Fibroblast of pulmonary artery (primary cell): Measurements from ENCODE around the gene MAP4K4.

Experiments used
- DNase-seq: peaks from one replicate; pipeline ENCODE4 v3.0.0-alpha.2; 2010; ENCODE audit warnings: low read depth
- H3K4me3 ChIP-seq: replicated peaks from 2 replicates; pipeline ENCODE4 v1.5.1; 2011; ENCODE audit warnings: low read depth, mild to moderate bottlenecking, control low read depth, low read length, moderate library complexity
- TF ChIP-seq, protein P1 (sequence below): IDR thresholded peaks from 2 replicates; pipeline ENCODE4 v1.5.1; 2011; ENCODE audit warnings: mild to moderate bottlenecking, control low read depth, low read length, inconsistent platforms; ENCODE audit errors: missing control alignments

MAP4K4 gene

DNA sequence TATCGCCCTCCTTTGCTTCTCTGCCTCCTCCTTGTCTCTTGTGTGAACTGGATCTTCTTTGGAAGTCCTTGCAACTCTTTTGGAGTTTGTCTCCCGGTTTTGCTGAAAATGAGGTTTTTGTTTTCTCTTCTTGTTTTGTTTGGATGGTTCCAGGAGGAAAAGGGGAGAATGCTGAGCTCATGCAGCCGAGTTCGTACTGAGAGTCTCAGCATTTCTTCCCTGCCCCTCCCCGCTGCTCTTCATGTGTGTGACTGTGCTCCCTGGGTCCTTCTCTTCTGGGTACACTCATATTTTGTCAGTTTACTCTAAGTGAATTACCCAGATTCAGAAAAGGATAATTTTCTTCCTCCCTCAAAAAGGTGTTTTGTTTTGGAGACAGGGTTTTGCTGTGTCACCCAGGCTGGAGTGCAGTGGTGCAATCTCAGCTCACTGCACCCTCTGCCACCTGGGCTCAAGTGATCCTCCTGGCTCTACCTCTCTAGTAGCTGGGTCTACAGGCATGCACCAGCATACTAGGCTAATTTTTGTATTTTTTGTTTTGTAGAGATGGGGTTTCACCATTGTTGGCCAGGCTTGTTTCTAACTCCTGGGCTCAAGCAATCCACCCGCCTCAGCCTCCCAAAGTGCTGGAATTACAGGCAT lies 151.4 kb downstream of the MAP4K4 start:
- TF ChIP-seq, protein P1, sequence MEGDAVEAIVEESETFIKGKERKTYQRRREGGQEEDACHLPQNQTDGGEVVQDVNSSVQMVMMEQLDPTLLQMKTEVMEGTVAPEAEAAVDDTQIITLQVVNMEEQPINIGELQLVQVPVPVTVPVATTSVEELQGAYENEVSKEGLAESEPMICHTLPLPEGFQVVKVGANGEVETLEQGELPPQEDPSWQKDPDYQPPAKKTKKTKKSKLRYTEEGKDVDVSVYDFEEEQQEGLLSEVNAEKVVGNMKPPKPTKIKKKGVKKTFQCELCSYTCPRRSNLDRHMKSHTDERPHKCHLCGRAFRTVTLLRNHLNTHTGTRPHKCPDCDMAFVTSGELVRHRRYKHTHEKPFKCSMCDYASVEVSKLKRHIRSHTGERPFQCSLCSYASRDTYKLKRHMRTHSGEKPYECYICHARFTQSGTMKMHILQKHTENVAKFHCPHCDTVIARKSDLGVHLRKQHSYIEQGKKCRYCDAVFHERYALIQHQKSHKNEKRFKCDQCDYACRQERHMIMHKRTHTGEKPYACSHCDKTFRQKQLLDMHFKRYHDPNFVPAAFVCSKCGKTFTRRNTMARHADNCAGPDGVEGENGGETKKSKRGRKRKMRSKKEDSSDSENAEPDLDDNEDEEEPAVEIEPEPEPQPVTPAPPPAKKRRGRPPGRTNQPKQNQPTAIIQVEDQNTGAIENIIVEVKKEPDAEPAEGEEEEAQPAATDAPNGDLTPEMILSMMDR = no peak
- DNase-seq = no peak
- no peak overlapping the region for H3K4me3 ChIP-seq

DNA sequence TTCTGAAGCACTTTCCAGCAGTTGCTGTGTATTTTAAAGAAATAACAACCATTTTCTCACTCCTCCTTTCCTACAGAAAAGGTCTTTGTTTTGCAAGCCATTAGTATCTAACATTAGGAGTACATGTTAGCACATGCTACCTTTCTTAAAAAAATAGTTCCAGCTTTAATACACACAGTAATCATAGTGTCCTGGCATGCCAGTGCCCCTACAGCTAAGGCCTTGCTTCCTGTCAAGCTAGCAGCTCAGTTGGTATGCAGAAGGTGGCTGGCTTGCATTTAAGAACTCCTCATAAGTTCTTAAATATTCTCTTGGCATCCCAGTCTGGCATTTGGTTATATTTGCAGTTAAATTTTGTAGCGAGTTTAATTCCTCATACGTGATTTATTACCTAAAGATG lies 152.9 kb downstream of the MAP4K4 start:
- H3K4me3 ChIP-seq = no peak overlapping the region
- TF ChIP-seq, protein P1 = no peak
- no peak for DNase-seq

DNA sequence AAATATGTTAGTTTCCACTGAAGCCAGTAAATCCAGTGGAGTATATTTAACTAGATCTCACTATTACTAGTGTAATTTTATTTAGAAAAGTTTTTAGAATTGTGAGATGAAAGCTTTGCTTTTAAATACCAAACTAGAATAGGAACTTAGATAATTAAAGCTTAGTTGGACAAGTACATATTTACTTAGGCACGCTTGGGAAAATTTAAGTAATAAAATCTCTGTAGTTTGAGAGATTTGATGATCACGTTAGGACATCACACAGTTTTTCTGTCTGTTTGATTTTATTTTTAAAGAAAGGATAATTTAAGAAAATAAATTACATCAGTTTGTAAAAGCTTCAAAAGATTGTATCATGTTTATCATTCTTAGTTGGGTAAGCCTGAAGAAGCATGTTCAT lies 153.5 kb downstream of the MAP4K4 start:
- TF ChIP-seq, protein P1 = no peak
- H3K4me3 ChIP-seq = no peak overlapping the region
- DNase-seq = no peak

DNA sequence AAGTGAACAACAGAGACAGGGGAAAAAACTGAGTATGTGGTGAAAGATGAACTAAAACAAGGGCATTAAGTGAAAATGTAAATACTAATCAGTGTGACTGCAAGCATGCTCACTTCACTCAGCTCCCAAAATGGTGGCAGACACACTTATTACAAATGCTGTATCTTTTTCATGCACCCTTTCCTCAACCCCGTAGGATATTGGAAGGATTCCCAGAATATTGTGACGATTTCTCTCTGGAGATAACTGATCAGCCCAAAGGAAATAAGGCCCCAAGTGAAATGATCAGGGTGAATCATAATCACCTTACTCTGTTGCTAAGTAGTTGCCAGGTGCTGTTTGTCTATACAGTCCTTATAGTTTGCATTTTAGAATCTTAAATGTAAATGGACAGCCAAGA lies 155.3 kb downstream of the MAP4K4 start:
- DNase-seq = peak; percentile 48
- H3K4me3 ChIP-seq = no peak overlapping the region
- TF ChIP-seq, protein P1 = no peak

DNA sequence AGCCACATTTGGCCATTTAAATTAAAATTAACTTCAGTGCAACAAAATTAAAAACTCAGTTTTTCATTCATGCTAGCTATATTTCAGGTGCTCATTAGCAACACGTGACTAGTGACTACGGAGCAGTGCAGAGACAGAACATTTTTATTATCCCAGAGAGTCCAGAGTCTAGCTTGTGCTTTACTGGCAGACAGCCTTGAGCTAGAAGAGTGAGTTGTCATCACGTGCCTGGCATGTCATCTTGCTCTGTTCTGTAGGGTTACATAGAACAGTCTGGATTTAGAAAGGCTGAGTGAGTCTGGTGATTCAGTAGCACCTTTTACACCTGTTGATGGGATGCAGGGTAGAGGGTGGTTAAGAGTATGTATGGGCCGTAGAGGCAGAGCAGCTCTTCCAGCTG lies 157.4 kb downstream of the MAP4K4 start:
- H3K4me3 ChIP-seq = no peak overlapping the region
- TF ChIP-seq, protein P1 = no peak
- DNase-seq = no peak

DNA sequence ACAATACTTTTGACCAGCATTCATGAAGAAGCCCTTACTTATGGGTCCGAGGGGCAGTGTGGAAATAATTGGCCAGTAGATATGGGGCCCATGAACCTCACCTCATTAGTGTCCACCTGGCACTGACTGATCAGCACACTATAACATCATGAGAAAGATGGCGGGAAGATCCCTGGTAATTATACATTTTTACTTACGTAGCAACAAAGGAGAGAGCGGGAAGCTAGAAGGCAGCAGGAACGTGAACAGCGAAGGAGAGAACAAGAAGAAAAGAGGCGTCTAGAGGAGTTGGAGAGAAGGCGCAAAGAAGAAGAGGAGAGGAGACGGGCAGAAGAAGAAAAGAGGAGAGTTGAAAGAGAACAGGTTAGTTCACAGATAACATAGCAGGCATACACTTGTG lies 158.3 kb downstream of the MAP4K4 start:
- DNase-seq = no peak
- no peak overlapping the region for H3K4me3 ChIP-seq
- TF ChIP-seq, protein P1 = no peak

DNA sequence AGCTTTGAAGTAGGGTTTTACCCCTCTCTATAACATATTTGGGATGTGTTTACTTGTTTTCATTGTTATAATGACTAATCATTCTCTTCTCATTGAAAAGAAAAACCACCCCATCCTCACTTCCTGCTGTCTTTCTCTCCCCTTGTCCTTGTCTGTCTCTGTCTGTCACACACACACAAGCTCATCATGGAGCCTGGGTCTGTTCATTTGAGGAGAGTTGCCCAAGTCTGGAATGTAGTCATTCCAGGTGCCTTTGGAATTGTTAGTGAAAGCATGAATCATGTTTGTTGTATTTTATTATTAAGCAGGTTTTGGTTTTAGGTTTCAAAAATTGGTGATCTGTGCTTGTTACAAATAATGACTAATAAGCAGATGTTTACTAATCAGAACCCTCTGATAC lies 160.7 kb downstream of the MAP4K4 start:
- no peak for DNase-seq
- TF ChIP-seq, protein P1 = no peak
- H3K4me3 ChIP-seq = no peak overlapping the region
